GM21825 (cell line): ENCODE measurements around the gene CTNNA2.

Source experiments
- ATAC-seq: cut with Tn5 transposase; IDR thresholded peaks from one replicate; pipeline ENCODE4 v1.9.1; 2021; ENCODE audit warnings: mild to moderate bottlenecking, moderate library complexity; ENCODE audit not compliant: unreplicated experiment

Gene CTNNA2

DNA sequence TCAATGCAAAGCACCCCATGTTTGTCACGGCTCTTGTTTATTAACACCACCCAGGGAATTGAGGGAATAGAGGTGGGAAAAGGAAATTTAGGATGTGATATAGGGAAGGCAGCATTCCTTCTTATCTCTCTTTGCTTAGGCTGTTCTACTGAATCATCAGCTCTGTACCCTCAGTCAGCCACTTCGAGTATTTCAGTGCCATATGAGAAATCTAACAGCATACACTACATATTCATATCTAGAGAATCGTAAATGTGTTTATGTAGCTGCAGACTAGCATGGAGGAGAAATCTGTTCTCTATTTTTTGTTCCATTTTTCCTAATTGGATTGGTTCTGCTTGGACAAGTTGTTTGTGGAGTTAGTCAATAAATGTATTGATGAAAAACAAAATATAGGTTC, 187.8 kb downstream of the CTNNA2 start:
- no peak for ATAC-seq

DNA sequence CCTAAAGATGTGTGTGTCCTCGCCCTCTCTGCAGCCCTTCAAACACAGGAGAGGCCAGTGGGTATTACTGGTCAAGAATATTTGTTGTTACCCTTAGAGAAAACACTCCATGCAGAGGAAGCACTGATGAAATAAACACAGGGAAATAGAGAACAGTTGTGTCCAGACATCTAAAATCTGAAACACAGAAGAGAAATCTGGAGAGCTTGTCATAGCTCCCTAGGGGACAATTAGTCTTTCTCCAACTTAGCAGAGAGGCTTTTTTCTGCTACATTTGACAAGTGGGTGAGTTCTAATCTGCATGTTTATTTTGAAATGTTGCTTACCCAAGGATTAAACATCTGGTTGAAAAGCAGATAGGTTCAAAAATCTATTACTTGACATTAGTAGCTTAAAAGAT, 190.1 kb downstream of the CTNNA2 start:
- no peak for ATAC-seq

GRCh38 chr2:79711098-79711497, 198.2 kb downstream of the CTNNA2 start:
- no peak for ATAC-seq

- no peak for ATAC-seq
These were observed 200.4 kb downstream of the CTNNA2 start for GRCh38 chr2:79713131-79713785.

GRCh38 chr2:79714283-79714682, 201.4 kb downstream of the CTNNA2 start:
- no peak for ATAC-seq

DNA sequence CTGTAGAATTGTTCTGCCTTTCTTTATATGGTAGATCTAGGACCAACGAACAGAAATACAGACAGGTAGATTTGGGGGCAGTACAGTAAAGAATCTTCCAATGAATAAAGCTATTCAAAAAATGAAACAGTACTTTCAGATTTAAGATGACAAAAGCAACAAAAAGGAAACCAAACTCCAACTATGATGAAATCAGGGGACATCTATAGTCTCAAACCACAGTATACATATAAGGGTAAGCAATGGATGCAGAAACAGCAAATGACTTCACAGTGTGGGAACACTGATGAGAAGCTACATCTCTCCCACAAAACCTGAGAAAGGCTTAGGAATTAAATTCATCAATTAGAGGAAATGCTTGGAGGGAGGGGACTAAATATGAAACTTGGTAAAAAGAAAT, 202.5 kb downstream of the CTNNA2 start:
- ATAC-seq: no peak

DNA sequence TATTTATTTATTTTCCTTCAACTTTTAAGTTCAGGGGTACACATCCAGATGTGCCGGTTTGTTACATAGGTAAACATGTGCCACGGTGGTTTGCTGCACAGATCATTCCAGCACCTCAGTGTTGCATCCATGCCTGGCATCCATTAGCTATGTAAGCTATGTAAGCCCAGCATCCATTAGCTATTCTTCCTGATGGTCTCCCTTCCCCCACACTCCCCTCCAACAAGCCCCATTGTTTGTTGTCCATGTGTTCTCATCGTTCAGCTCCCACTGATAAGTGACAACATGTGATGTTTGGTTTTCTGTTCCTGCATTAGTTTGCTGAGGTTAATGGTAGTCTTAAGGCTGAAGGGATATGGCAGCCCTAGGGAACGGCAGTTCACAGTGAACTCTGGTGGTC, 203.4 kb downstream of the CTNNA2 start:
- no peak for ATAC-seq

- no peak for ATAC-seq
These were observed 204.6 kb downstream of the CTNNA2 start for GRCh38 chr2:79717364-79718007.

DNA sequence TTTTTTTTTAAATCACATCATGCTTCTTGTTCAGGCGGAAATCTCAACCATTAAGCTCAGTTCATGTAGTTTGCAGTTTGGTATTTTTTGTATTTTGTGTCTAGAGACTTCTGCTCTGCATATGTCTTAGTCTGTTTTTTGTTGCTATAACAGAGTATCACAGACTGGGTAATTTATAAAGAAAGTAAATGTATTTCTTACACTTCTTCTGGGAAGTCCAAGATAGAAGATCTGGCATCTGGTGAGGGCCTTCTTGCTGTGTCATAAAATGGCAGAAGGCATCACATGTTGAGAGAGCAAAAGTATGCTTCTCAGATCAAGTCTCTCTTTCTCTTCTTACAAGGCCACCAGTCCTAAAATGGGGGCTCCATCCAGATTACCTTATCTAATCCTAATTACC, 208.2 kb downstream of the CTNNA2 start:
- no peak for ATAC-seq

DNA sequence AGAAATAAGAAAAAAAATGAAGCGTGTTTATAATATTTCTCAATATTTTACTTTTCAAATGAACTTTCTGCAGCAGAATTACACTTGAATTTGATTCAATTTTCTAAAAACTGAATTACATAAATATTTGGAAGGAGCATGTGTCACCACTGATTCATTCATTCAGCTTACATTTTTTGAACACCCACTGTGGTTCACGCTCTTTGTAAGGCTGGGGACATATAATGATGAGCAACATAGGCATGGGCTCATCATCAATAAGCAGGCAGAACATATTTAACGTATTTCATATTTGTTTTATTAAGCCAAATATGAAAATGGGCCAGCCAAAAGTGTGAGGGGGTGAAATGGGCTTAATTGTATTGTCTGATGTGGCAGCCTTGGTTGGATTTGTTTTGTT, 209.1 kb downstream of the CTNNA2 start:
- no peak for ATAC-seq

- ATAC-seq: no peak
These were observed 211.0 kb downstream of the CTNNA2 start for GRCh38 chr2:79723830-79724229.

- ATAC-seq: no peak
These were observed 216.7 kb downstream of the CTNNA2 start for GRCh38 chr2:79729532-79729931.

DNA sequence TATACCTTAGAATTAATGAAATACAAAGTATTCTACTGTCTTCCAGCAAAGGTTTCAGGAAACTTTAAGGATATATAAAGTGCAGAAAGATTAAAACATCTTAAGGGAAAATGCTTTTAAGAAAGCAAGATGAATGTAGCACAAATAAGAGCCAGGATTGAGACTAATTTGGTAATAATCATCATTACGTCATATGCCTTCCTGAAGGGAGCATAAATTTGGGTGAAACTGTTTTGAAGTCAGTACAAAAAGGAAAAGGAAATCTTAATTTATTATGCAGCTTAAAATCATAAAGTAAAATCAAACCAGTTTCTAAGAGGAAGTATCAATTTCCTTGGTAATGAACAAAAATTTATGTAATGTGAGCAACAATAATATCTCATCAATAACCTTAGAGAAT, 221.7 kb downstream of the CTNNA2 start:
- ATAC-seq: no peak

DNA sequence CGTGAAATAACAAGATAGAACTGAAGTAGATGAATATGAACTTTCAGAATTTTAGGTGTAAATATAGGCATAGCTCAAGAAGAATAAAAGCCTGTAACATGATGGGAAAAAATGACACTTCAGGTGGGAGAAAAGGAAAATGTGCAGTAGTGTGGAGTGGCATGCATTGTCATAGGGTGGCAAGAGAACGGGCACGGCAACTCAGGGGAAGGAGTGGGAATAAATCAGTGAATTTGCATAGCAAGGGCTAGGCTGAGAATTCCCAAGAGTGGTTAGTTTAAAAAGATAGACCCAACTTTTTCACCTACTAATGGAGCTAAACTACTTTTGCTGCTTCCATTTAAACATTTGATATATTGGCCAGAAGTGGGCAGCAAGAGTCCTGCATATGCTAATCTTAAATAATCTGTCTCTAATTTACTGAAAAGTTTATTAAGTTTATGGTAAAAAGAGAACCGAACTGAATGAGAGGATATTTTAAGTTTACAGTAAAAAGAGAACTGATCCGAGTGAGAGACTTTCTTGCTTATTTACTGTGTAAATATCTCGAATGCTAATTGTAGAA, 228.1 kb downstream of the CTNNA2 start:
- no peak for ATAC-seq

DNA sequence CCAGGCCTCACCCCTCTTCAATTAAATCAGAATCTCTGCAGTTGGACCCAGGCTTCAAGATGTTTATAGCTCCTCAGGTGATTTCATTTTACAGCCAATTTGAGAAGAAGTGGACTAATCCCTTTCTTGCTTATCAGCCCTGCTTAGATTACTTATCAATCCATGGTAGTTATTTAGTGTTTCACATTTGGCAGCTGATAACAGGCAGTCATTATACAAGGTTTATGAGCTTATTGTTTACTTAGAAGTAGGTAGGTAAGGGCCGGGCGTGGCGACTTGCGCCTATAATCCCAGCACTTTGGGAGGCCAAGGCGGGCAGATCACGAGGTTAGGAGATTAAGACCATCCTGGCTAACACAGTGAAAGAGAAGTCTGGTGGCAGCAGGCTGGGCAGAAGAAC, 237.5 kb downstream of the CTNNA2 start:
- no peak for ATAC-seq

DNA sequence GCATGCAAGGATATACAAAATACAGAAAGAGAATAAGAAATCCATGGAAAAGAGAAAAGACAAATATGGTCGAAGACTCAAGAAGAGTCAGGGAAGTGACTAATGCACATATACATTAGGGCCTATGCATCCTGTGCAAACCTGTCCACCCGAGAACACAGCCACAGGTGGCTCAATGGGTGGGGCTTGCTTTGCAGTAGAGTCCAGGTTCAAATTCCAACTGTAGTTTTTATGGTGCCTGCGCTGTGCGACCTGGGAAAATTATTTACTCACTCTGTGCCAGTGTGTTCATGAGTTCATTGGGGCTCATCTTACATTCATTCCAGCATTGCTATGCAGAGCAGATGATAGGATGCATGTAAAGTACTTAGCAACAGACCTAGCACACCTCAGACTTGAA, 244.7 kb downstream of the CTNNA2 start:
- ATAC-seq: no peak

- no peak for ATAC-seq
These were observed 245.2 kb downstream of the CTNNA2 start for GRCh38 chr2:79758042-79758441.

GRCh38 chr2:79758749-79759282, 246.0 kb downstream of the CTNNA2 start:
- no peak for ATAC-seq

- no peak for ATAC-seq
These were observed 258.1 kb downstream of the CTNNA2 start for GRCh38 chr2:79770926-79771325.

DNA sequence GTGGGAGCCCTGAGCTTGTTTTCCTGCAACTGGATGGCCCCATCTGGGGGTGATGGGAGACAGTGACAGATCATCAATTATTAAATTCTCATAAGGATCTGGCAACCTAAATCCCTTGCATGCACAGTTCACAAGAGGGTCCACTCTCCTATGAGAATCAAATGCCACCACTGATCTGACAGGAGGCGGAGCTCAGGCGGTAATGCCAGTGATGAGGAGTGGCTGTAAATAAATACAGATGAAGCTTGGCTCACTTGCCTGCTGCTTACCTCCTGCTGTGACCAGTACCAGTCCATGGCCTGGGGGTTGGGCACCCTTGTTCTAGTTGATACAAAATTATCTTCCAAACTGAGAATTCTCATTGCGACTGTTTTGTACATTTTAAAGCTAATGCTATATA, 258.6 kb downstream of the CTNNA2 start:
- no peak for ATAC-seq

- ATAC-seq: no peak
These were observed 261.2 kb downstream of the CTNNA2 start for GRCh38 chr2:79774016-79774415.

GRCh38 chr2:79776461-79776860, 263.6 kb downstream of the CTNNA2 start:
- no peak for ATAC-seq
